Activated CD4-positive, CD25-positive, alpha-beta regulatory T cell (primary cell): ENCODE data around the gene ADAM30.

ENCODE experiments used
- DNase-seq, 4 experiments: peaks; one replicate each; lab custom pipeline; 2025; lab: John Stamatoyannopoulos, UW

The ADAM30 gene

GRCh38 chr1:119896303-119896702, at the start of gene ADAM30:
TSS of gene ADAM30 (minus strand) at chr1:119896515. CDS start at chr1:119896336, 179 bp downstream.
- no peak for DNase-seq

DNA sequence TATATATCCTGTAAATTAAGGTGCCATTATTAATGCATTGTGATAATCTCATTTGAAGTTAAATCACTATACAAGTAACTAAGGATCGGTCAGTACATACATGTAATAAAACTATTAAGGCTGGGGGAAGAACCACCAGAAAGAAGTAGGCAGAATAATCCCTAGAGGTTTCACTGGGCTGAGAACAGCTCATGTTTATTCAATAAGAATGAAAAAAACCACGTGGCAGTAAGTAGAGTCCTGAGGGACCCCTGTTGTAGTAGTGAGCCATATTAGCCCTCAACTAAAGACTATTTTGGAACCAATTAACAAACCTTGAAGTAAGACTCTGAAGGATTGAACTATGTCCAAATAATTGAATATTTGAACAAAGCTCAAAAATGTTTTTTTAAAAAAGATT, 46.9 kb upstream of the ADAM30 start:
- DNase-seq: no peak

DNA sequence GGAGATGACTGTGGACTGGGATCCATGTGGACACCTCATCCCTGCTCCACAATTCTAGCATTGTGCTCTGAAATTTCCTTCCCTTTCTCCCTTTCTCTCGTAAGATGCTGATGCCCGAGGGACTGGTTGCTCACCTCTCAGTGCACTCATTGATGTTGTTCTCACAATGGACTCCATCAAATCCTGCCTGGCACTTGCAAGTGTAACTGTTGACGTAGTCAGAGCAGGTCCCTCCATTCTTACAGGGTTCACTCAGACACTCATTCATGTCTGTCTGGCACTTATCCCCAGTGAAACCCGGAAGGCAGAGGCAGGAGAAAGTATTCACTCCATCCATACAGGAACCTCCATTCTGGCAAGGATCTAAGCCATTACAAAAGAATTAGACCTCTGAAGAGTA, 45.1 kb upstream of the ADAM30 start:
- DNase-seq: no peak

DNA sequence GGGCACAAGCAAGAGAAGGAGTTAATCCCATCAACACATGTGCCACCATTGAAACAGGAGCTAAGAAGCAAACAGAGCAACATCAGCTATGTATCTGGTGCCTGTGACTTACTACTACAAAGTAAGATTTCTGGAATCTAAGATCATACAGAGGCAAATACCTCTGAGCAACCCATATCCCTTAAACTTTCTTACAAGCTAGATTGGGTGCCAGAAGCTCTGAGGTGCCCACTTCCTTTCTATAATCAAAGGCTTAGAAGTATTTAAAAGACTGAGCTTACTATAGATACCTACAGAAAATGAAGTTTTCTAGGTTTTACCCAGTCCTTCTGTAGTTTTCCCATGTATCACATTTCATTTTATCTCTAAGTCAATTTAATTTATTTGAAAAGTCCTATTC, 44.4 kb upstream of the ADAM30 start:
- no peak for DNase-seq

DNA sequence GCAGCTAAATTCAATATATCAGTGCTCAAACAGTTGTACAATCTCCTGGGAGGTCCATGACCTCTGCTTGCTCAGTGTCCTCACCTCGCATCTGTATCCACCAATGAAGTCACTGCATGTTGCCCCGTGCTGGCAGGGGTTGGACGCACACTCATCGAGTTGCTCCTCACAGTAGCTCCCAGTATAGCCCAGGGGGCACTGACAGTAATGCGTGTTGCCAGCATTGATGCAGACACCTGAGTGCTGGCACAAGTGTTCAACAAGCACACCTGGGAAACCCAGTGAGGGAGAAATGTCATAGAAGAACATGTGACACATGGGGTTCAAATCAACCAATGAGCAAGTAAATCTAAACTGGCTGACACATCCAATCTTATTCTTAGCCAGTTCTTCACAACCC, 40.9 kb upstream of the ADAM30 start:
- no peak for DNase-seq

GRCh38 chr1:119935915-119936314, 39.6 kb upstream of the ADAM30 start:
- no peak for DNase-seq

DNA sequence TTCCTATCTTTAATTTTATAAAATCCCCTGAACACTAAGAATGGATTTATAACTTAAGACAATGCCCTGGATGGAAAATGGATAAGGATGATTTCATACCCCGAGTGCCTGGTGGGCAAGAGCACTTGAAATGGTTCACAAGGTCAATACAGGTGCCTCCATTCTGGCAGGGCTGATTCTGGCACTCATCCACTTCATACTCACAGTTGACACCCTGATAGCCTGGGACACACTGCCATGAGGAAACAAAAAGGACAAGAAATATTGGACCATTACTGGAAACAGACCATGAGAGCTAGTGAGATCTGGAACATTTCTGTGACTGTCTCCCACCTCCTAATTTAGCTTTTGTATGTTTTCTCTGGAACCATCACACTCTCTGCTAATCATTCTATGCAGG, 39.1 kb upstream of the ADAM30 start:
- no peak for DNase-seq

- DNase-seq: no peak
These were observed 37.1 kb upstream of the ADAM30 start for GRCh38 chr1:119933397-119933796.

GRCh38 chr1:119929643-119930315, 33.5 kb upstream of the ADAM30 start:
- no peak for DNase-seq

GRCh38 chr1:119926553-119926952, 30.2 kb upstream of the ADAM30 start:
- DNase-seq: no peak

- no peak for DNase-seq
These were observed 28.9 kb upstream of the ADAM30 start for GRCh38 chr1:119924948-119925898.

DNA sequence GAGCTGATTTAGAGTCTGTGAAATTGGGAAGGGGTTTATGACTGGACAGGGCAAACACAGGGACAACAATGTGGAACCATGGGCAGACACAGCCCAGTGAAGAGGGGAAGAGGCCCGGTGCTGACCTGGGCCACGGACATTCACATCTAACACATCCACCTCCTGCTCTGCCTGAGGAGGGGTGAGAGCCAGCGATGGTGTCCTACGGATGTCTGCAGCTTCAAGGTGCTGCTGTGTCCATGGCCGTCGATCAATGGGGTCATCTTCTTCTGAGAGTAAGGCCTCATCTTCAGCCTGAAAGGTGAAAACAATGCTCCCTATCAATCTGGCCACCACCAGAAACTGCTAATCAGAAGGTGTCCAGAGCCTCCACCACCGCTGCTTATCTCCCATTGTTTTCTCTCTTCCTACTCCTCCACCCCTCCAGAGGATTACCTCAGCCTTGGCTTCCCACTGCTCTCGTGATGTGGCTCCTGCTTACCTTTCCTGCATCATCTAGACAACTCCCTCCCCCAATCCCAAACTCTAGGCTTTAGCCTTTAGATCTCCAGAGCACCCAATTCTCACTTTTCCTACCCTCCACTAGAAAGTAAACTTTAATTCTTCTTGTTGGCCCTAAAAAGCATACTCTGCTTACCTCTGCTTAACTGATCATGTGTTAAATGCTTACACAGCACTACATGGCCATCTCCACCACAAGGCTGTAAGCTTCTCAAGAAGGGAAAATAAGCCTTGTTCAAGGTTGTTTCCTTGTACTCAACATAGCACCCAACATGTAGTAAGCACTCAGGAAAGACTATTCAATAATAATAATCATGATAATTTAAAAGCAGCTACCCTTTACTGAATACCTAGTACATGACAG, 24.0 kb upstream of the ADAM30 start:
- no peak for DNase-seq

DNA sequence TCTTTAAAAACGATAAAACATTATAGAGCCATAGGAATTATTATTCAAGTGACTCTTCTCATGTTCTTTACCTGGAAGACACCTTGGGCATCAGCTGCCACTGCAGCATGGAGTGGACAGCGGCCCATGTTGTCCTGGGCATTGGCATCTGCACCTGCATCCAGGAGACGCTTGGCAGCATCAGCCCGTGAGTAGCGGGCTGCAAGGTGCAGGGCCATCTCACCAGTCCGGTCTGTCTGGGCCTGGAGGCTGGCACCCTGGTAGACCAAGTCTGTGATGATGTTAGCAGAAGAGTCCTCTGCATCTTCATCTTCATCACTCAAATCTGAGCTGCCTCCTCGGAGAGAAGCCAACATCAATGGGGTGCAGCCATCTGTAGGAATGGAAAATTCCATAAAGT, 22.9 kb upstream of the ADAM30 start:
- DNase-seq: no peak

- DNase-seq: no peak
These were observed 22.0 kb upstream of the ADAM30 start for GRCh38 chr1:119918301-119918700.

GRCh38 chr1:119917304-119918055, 21.2 kb upstream of the ADAM30 start:
- no peak for DNase-seq

DNA sequence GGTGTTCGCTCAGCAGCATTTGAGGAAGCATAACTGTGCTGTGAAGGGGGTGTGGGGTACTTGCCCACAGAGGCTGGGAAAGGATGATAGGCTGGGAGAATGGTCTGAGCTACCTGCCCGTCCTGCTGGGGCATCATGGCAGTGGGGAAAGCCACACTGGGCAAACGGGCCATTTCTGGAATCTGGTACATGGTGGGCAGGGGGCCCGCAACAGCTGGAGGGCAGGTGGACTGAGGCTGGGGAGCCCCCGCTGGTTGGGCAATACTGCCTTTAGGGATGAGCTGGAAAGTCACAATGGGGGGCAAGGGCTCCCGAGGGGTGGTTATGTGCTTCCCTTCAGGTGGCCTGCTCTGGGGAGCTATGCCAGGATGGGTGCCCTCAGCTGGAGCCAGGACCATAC, 19.2 kb upstream of the ADAM30 start:
- DNase-seq: no peak

DNA sequence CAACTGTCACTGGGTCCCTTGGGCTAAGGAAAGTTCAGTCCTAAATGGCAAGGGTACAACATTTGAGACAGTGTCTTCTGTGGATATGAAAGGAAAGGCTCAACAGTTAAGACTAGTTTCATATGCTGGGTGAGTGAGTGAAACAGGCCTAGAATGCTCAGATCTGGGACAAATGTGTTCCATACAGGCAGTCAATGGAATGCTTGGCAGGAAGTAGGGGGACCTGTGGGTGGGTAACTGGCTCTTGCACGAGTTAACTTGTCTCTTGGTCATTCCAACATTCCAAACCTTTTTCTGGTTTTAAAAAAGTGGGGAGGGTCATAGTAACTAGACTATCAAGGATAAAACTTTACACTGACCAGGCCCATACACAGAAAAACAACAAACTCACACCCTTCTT, 17.8 kb upstream of the ADAM30 start:
- DNase-seq: no peak

- DNase-seq: no peak
These were observed 16.6 kb upstream of the ADAM30 start for GRCh38 chr1:119912963-119913362.

GRCh38 chr1:119911775-119912174, 15.5 kb upstream of the ADAM30 start:
- no peak for DNase-seq

GRCh38 chr1:119910618-119911017, 14.3 kb upstream of the ADAM30 start:
- no peak for DNase-seq

- DNase-seq: no peak
These were observed 13.7 kb upstream of the ADAM30 start for GRCh38 chr1:119909890-119910596.
